ENCODE results near the gene RIMS4.

- TF ChIP-seq CTCF (IDR thresholded peaks at IDR 0.05), result no peak
- TF ChIP-seq POLR2A (IDR thresholded peaks at IDR 0.05), result no peak
- no peak for TF ChIP-seq POLR2AphosphoS5 (IDR thresholded peaks at IDR 0.05)
Observed at GRCh38 chr20:44769481-44769863, 40.9 kb downstream of the RIMS4 start.

All from prostate gland (tissue), 2 donors.